GM12892 (cell line): ENCODE results near the gene HMGN1.

ENCODE experiments used
- POLR2A ChIP-seq: IDR thresholded peaks from 2 replicates; pipeline ENCODE4 v1.6.1; 2011; ENCODE audit warnings: low read depth, low read length, control low read depth
- POLR2AphosphoS5 ChIP-seq: IDR thresholded peaks from 2 replicates; pipeline ENCODE4 v1.6.1; 2011; ENCODE audit warnings: low read depth, low read length, control low read depth
- TAF1 ChIP-seq: IDR thresholded peaks from 2 replicates; pipeline ENCODE4 v1.6.1; 2011; ENCODE audit warnings: low read depth, mild to moderate bottlenecking, control low read depth, low read length, borderline replicate concordance

DNA sequence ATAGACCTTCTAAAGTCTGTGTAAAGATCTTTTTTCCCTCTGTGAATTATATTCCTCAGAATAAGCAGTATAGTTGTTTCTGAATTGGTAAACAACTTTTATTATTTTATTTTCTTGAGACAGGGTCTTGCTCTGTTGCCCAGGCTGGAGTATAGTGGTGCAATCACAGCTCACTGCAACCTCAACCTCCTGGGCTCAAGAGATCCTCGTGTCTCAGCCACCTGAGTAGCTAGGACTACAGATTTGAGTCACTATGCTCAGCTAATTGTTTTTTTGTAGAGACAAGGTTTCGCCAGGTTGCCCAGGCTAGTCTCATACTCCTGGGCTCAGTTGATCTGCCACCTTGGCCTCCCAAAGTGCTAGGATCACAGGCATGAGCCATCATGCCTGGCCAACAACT, 26.6 kb upstream of the HMGN1 start:
- TF ChIP-seq POLR2AphosphoS5 (no peak), POLR2A (no peak), TAF1 (no peak)
